ENCODE measurements around the gene BRME1.

- TF ChIP-seq CTCF (IDR thresholded peaks at IDR 0.05): no peak
- no peak for TF ChIP-seq POLR2A (IDR thresholded peaks at IDR 0.05)
Measured at GRCh38 chr19:13929340-13929739, 23.4 kb upstream of the BRME1 start.
